Measurements from ENCODE around the gene RDM1.

The RDM1 gene

DNA sequence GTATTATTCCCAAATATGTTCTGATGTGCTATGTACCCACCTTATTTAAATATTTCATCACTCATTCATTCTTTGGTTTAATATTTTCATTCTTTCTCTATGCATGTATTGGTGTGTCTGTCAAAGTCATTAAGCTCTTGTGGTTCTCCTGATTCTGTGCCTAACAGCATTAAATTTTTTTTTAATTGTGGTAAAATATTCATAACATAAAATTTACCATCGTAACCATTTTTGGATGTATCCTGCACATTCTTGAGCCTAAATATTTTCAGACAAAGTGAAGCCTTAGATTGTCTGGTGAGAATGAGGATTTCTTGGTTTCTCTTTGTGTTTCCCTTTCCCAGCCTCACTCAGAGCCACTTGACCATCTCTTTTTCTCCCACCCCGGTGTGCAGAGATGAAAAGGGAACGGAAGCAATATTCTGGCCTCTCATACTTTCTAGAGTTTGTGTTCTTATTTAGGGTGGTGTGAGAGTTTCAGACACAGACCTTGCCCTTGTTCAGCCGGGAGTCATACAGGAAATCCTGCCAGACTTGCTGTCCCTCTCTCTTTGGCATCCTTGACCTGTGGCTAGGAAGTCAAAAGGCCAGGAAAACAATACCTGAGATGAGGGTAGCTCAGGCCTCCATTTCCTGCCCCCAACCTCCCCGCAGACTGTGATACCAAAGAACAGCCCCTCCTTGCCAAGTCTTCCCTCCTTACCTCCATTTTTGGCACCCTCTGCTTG, 55.3 kb downstream of the RDM1 start:
- ChIA-PET CTCF (no interaction called here), POLR2A (no interaction called here)
- no peak for TF ChIP-seq FOXK2 (IDR thresholded peaks at IDR 0.05)
- TF ChIP-seq CTBP1 (IDR thresholded peaks at IDR 0.05; ENCODE audit: borderline replicate concordance), result no peak
- no peak for TF ChIP-seq SUZ12 (IDR thresholded peaks at IDR 0.05)
- no peak for TF ChIP-seq SP1 (IDR thresholded peaks at IDR 0.05)
- no peak for TF ChIP-seq BHLHE40 (IDR thresholded peaks at IDR 0.05; ENCODE audit: borderline replicate concordance)
- no peak for TF ChIP-seq TARDBP (IDR thresholded peaks at IDR 0.05)
- no peak for TF ChIP-seq FOXA1 (IDR thresholded peaks at IDR 0.05)
- no peak for TF ChIP-seq HDGF (IDR thresholded peaks at IDR 0.05; ENCODE audit: borderline replicate concordance)
- TF ChIP-seq ELF4 (IDR thresholded peaks at IDR 0.05), result no peak
- TF ChIP-seq LEF1 (IDR thresholded peaks at IDR 0.05; ENCODE audit: borderline replicate concordance), result no peak
- no peak for TF ChIP-seq ARNT (IDR thresholded peaks at IDR 0.05)
- TF ChIP-seq ZNF384 (IDR thresholded peaks at IDR 0.05), result no peak
- TF ChIP-seq FOXM1 (IDR thresholded peaks at IDR 0.05; ENCODE audit: borderline replicate concordance), result no peak
- no peak for TF ChIP-seq NFRKB (IDR thresholded peaks at IDR 0.05)
- TF ChIP-seq, protein P1, sequence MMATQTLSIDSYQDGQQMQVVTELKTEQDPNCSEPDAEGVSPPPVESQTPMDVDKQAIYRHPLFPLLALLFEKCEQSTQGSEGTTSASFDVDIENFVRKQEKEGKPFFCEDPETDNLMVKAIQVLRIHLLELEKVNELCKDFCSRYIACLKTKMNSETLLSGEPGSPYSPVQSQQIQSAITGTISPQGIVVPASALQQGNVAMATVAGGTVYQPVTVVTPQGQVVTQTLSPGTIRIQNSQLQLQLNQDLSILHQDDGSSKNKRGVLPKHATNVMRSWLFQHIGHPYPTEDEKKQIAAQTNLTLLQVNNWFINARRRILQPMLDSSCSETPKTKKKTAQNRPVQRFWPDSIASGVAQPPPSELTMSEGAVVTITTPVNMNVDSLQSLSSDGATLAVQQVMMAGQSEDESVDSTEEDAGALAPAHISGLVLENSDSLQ (IDR thresholded peaks at IDR 0.05), result no peak
- no peak for DNase-seq (ENCODE audit: extremely low spot score)

DNA sequence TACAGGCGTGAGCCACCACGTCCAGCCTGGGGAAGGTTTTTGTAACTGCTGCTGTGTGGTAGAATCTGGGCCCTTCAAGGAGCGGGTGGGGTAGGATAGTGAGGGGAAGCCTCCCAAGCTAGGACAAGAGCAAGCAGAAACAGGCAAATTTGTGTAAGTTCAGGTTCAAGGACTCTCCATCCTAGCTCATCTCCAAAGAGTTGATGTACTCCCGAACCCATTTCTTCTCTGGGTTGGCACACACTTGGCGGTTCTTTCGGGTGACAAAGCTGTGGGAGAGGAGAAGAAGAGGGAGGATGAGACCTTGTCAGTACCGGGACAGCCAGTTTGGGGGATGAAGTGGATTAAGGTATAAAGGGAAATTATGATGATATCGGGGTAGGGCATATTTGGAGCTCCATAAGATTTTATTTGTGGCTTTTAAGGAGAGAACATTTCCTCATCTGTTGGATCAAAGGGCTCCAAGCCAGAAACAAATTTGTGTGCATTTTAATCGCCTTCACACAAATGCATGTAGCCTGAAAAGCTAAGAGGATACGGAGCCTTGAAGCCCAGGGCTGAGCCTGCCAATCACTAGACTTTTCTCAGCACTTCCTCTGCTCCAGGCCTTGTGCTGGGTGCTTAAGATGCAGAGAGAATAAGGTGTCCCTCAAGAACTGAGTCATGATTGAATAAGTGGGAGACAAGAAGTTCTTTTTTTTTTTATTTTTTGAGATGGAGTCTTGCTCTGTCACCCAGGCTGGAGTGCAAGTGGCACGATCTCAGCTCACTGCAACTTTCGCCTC, 58.2 kb downstream of the RDM1 start:
- POLR2A ChIA-PET, result interaction anchor here (0.9 kb wide), 1 partner anchor 63 kb away, joined by 3 read pairs; the partner anchor contains the start of gene TAF15
- no peak for DNase-seq (ENCODE audit: extremely low spot score)
- CTCF ChIA-PET, result interaction anchor here (1.1 kb wide), 1 partner anchor 12 kb away, joined by 3 read pairs; no protein-coding TSS in a partner anchor
- TF ChIP-seq NFRKB (IDR thresholded peaks at IDR 0.05) (no peak), ELF4 (IDR thresholded peaks at IDR 0.05) (no peak), L3MBTL2 (conservative IDR thresholded peaks at IDR 0.05) (no peak), LEF1 (IDR thresholded peaks at IDR 0.05; ENCODE audit: borderline replicate concordance) (no peak)

DNA sequence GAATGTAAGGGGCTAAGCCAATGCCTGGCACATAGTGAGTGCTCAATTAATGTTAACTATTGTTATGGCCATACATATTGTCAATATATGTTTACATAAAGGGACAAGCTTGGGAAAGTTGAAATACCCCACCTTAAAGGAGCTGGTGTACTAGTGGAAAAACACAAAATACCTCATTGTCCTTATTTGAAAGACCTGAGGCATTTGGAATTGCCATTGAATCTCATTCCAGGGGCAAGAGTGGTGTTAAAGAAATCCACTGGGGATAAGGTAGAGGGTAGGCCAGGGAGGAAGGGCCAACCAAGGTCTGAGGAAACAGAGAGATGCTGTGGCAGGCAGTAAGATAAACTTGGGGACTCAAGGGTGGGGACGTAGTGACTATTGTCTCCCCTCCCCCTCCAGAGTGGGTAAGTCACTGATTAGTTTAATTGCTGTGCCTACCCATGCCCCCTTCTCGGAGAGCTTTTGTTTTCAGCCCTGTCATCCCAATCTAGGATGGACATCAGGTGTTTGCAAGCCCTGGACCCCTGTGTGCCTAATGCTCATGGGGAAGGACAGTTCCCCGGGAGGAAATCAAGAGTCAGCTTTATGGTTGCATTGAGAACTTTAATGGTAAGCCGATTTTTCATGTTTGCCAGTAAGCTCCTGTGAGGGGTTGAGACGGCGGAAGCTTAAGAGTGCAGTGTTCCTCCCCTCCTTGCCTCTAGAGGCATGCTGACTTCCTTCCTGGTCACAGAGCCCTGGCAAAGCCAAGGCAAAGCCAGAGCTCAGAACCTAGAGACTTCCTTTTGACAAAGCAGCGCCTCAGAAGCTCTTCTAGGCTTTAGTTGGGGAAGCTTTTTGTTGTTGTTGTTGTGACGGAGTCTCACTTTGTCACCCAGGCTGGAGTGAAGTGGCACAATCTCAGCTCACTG, 59.4 kb downstream of the RDM1 start:
- peak; percentile 12 for DNase-seq (ENCODE audit: extremely low spot score)
- CTCF ChIA-PET, result interaction anchor here (0.5 to 1.1 kb wide), 4 partner anchors 11 to 276 kb away, joined by 3 to 6 read pairs (median 3); no protein-coding TSS in a partner anchor
- POLR2A ChIA-PET, result interaction anchor here (0.9 kb wide), 1 partner anchor 62 kb away, joined by 3 read pairs; the partner anchor contains the start of gene TAF15

DNA sequence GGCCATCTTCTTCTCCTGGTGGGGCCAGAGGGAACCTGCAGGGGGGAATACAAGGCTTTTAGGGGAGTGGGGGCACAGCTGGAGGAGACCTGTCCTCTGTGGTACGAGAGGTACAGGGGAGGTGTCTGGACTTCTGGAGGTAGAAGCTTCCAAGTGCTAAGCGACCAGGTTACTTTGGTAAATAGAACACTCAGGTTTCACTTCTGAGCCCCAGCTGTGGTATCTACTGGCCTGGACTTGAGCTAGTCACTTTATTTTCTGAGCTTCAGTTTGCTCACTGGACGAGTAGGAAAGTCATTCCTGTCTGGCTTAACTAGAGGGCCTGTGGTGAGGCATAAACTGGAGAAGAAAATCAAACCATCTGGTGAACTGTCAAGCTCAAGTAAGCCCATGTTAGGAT, 61.8 kb downstream of the RDM1 start, which contains the start of gene HEATR9:
Gene HEATR9 (minus strand): TSS at position 155 of the 400 bp plus-strand sequence. CDS start 149 bp downstream, at position 6.
- DNase-seq (ENCODE audit: extremely low spot score), result no peak
- ChIA-PET CTCF (interaction anchor here (0.6 kb wide), 1 partner anchor 9 kb away, joined by 3 read pairs; no protein-coding TSS in a partner anchor), POLR2A (no interaction called here)
- TF ChIP-seq LEF1 (IDR thresholded peaks at IDR 0.05; ENCODE audit: borderline replicate concordance), result no peak
- TF ChIP-seq L3MBTL2 (conservative IDR thresholded peaks at IDR 0.05), result no peak
- no peak for TF ChIP-seq BHLHE40 (IDR thresholded peaks at IDR 0.05; ENCODE audit: borderline replicate concordance)
- TF ChIP-seq ZNF384 (IDR thresholded peaks at IDR 0.05), result no peak
- TF ChIP-seq FOXA1 (IDR thresholded peaks at IDR 0.05), result no peak
- no peak for TF ChIP-seq HDGF (IDR thresholded peaks at IDR 0.05; ENCODE audit: borderline replicate concordance)
- TF ChIP-seq CTBP1 (IDR thresholded peaks at IDR 0.05; ENCODE audit: borderline replicate concordance), result no peak
- no peak for TF ChIP-seq FOXK2 (IDR thresholded peaks at IDR 0.05)
- TF ChIP-seq FOXM1 (IDR thresholded peaks at IDR 0.05; ENCODE audit: borderline replicate concordance), result no peak
- TF ChIP-seq ARNT (IDR thresholded peaks at IDR 0.05), result no peak
- no peak for TF ChIP-seq SP1 (IDR thresholded peaks at IDR 0.05)
- no peak for TF ChIP-seq SUZ12 (IDR thresholded peaks at IDR 0.05)
- TF ChIP-seq ELF4 (IDR thresholded peaks at IDR 0.05), result no peak
- TF ChIP-seq NFRKB (IDR thresholded peaks at IDR 0.05), result no peak

More for the DNA sequence above, 59.4 kb downstream of the RDM1 start:
- TF ChIP-seq NFRKB (IDR thresholded peaks at IDR 0.05) (no peak), L3MBTL2 (conservative IDR thresholded peaks at IDR 0.05) (no peak), ARNT (IDR thresholded peaks at IDR 0.05) (no peak), CTBP1 (IDR thresholded peaks at IDR 0.05; ENCODE audit: borderline replicate concordance) (no peak), SP1 (IDR thresholded peaks at IDR 0.05) (no peak), ELF4 (IDR thresholded peaks at IDR 0.05) (no peak)
- TF ChIP-seq, protein P1 (IDR thresholded peaks at IDR 0.05), result no peak
